Duodenal mucosa (tissue), 2 donors: ENCODE results near the gene MAP3K1.

Experiments used
- H3K27ac ChIP-seq: one replicate; pipeline ENCODE4 v1.7.0; 2013; ENCODE audit warnings: low read depth, low read length
- H3K27me3 ChIP-seq, 2 donors: one replicate each; pipeline ENCODE4 v1.7.0; 2013; ENCODE audit warnings: low read length in 2 of 2, control low read depth in 1 of 2; ENCODE audit not compliant: insufficient read depth in 2 of 2, control insufficient read depth in 1 of 2
- H3K36me3 ChIP-seq, 2 donors: one replicate each; pipeline ENCODE4 v1.7.0; 2013; ENCODE audit warnings: low read length in 2 of 2, control low read depth in 1 of 2; ENCODE audit not compliant: insufficient read depth in 2 of 2, control insufficient read depth in 1 of 2
- H3K4me1 ChIP-seq, 2 donors: one replicate each; pipeline ENCODE4 v1.7.0; 2013; ENCODE audit warnings: low read length in 2 of 2, control low read depth in 1 of 2; ENCODE audit not compliant: insufficient read depth in 2 of 2, control insufficient read depth in 1 of 2
- H3K4me3 ChIP-seq, 2 donors: one replicate each; pipeline ENCODE4 v1.7.0; 2013; ENCODE audit warnings: low read length in 2 of 2, low read depth in 1 of 2
- H3K9ac ChIP-seq, 2 donors: one replicate each; pipeline ENCODE4 v1.7.0; 2013; ENCODE audit warnings: low read length in 2 of 2, low read depth in 1 of 2
- H3K9me3 ChIP-seq, 2 donors: one replicate each; pipeline ENCODE4 v1.7.0; 2013; ENCODE audit warnings: low read length in 2 of 2, control low read depth in 1 of 2; ENCODE audit not compliant: control insufficient read depth in 1 of 2

The MAP3K1 gene

DNA sequence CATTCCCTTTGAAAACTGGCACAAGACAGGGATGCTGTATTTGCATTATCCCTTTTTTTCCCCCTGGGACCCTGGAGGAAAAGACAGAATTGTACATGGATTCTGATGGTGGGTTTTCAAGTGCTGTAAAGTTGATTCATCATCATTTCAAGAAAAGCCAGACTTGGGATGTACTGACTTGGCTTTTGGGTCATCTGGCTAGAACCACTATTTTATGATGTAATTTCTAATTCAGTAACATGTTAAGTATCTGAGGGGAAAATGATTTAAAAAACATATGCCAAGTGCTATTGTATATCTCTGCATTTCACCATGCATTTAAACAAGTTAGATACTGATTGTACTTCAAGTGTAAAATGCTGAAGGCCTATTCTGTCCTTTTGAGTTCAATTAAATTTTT, 15.2 kb upstream of the MAP3K1 start:
- H3K27me3 ChIP-seq = no peaks in the 10 kb centered on the region
- no peaks in the 10 kb centered on the region for H3K4me1 ChIP-seq
- no peaks in the 10 kb centered on the region for H3K36me3 ChIP-seq
- no peak overlapping the region for H3K9ac ChIP-seq
- no peaks in the 10 kb centered on the region for H3K9me3 ChIP-seq
- no peak overlapping the region for H3K4me3 ChIP-seq
- H3K27ac ChIP-seq = no peak overlapping the region

DNA sequence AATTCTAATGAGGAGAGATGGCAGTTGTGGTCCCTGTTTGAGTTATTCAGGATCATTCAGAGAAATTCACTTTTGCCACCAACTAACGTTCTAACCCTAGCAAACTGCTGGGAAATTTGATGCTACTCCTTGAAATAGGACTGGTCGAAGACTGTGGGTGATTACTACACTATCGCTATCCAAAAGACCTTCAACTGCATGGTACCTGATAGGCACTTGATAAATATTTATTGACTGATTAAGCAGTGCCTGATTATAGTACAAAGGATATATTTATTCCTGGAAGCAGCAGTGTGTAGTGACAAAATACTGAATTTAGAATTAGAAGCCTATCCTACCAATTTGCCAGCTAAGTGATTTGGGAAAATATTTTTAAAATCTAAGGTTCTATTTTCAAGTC, 14.1 kb upstream of the MAP3K1 start:
- H3K4me1 ChIP-seq = no peaks in the 10 kb centered on the region
- H3K27ac ChIP-seq = no peak overlapping the region
- H3K9me3 ChIP-seq = no peaks in the 10 kb centered on the region
- H3K36me3 ChIP-seq = no peaks in the 10 kb centered on the region
- no peaks in the 10 kb centered on the region for H3K27me3 ChIP-seq
- H3K9ac ChIP-seq = no peak overlapping the region
- H3K4me3 ChIP-seq = no peak overlapping the region

DNA sequence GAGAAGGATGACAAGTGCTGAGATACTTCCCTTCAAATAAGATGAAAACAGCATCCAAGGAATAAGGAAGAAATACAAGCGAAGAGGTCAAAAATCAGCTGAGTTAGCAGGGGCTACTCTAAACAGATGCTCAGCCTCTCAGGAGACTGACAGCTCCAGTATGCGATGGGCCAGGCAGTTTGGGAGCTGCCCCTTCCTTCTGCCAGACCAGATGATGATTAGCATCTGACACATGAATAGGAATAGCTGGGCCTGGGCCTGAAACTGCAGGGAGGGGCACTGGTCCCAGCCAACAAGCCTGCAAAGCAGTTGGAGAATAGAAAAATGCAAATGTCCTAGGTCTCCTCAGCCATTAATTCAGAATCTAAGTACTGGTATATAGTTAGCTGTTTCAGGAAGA, 13.1 kb upstream of the MAP3K1 start:
- Histone ChIP-seq H3K4me1 (no peaks in the 10 kb centered on the region), H3K9me3 (no peaks in the 10 kb centered on the region), H3K4me3 (no peak overlapping the region), H3K9ac (no peak overlapping the region), H3K27ac (no peak overlapping the region), H3K36me3 (no peaks in the 10 kb centered on the region), H3K27me3 (no peaks in the 10 kb centered on the region)

DNA sequence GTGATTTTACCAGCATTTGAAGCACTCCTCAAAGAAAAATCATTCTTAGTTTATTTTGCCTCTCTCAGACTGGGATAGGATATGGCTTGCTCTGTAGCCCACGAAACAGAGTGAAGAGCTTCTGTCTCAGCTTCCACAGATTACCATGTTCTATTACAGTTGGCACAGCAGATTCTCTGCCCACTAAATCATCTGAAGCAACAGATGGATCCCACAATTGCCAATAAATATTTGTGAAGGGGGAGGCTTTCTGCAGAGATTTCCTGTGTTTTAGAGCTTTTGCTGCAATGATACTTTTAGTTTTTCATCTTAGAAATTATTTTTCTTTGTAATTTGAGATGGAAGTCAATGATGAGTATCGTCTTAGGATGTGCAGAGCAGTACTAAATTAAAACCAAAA, 12.3 kb upstream of the MAP3K1 start:
- Histone ChIP-seq H3K4me3 (no peak overlapping the region), H3K36me3 (no peaks in the 10 kb centered on the region), H3K9me3 (no peaks in the 10 kb centered on the region)

DNA sequence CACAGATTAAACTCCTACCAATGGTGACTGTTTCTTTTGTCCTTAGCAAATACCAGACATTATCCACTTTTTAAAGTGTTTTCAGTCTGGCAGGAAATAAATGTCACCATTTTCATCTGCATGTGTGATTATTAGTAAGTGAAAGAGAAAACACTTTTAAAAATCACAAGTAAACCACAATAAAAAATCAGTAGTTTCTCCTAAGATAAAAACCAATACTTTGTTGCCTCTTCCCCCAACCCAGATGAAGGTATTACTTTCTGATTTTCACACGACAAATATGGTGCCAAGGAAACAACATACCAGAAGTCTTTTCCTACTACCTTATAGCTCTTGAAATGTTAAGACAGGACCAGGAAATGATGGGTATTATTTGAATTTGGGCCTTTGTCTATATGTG, 11.5 kb upstream of the MAP3K1 start:
- no peaks in the 10 kb centered on the region for H3K9me3 ChIP-seq
- H3K9ac ChIP-seq = no peak overlapping the region
- no peaks in the 10 kb centered on the region for H3K27me3 ChIP-seq
- H3K27ac ChIP-seq = no peak overlapping the region
- H3K4me3 ChIP-seq = no peak overlapping the region
- H3K36me3 ChIP-seq = no peaks in the 10 kb centered on the region
- peaks cover 0 to 5% of the 10 kb centered on the region in 2 donors for H3K4me1 ChIP-seq

More for the DNA sequence above, 12.3 kb upstream of the MAP3K1 start:
- Histone ChIP-seq H3K9ac (no peak overlapping the region), H3K27me3 (no peaks in the 10 kb centered on the region), H3K4me1 (peaks cover 0 to 4% of the 10 kb centered on the region in 2 donors), H3K27ac (no peak overlapping the region)

DNA sequence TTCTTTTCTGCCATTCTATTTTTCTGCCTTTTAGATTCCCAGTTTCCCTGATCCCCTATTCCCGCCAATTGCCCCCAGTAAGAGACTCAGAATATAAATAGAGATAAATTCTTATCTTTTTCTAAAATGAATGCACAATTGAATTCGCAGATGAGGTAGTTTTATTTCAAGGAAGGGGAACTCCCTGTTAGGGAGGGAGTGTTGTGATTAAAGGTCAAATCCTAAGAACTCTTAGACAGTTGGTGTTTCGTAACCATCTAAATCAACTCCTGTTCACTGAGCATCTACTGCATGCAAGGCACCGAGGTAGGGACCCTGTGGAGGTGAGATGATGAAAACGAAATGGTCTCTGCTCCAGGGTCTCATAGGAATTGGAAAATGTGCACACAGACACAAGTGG, 7.7 kb upstream of the MAP3K1 start:
- H3K9me3 ChIP-seq = no peaks in the 10 kb centered on the region
- H3K36me3 ChIP-seq = no peaks in the 10 kb centered on the region
- no peak overlapping the region for H3K27ac ChIP-seq
- H3K9ac ChIP-seq = no peak overlapping the region
- H3K27me3 ChIP-seq = no peaks in the 10 kb centered on the region
- no peak overlapping the region for H3K4me3 ChIP-seq
- peaks cover 0 to 5% of the 10 kb centered on the region in 2 donors for H3K4me1 ChIP-seq

DNA sequence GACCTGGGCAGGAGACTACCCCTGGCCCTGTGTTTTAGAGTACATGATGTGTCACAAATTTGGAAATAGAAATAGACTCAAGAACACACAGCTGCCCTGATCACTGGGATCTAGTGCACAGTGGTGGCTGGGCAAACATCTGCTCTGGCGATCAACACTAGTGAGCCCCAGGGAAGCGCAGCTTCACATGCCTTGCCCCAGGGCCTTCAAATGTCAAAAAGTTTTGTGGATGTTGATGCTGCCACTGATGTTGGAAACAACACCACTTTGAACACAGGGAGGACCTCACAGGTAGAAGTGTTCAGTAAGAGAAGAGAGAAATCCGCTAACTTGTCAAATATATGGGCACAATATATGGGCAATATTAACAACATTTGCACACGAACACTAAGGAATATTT, 7.1 kb upstream of the MAP3K1 start:
- Histone ChIP-seq H3K27ac (no peak overlapping the region), H3K4me1 (peaks cover 0 to 5% of the 10 kb centered on the region in 2 donors), H3K36me3 (no peaks in the 10 kb centered on the region), H3K9me3 (no peaks in the 10 kb centered on the region), H3K27me3 (no peaks in the 10 kb centered on the region), H3K9ac (no peak overlapping the region), H3K4me3 (no peak overlapping the region)

DNA sequence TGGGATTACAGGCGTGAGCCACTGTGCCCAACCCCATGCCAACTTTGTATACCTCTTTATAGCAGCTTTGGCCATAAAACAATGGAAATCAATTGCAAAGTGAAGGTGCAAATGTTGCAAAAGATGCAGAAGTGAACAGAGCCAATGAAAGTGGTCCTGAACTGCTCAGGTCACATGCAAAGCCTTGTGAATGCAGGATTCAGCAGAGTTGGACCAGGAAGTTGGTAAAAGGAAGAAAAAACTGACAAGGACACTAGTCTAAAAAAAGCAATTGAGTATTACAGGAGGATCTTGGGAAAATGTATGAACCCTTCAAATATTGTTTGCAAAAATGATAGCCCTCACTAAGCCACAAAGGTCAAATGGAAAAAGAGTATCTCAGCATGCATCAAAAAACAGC, 4.5 kb upstream of the MAP3K1 start:
- Histone ChIP-seq H3K27me3 (no peaks in the 10 kb centered on the region), H3K4me1 (peaks cover 5 to 8% of the 10 kb centered on the region in 2 donors), H3K4me3 (no peak overlapping the region), H3K27ac (no peak overlapping the region), H3K9ac (no peak overlapping the region), H3K9me3 (no peaks in the 10 kb centered on the region), H3K36me3 (no peaks in the 10 kb centered on the region)

DNA sequence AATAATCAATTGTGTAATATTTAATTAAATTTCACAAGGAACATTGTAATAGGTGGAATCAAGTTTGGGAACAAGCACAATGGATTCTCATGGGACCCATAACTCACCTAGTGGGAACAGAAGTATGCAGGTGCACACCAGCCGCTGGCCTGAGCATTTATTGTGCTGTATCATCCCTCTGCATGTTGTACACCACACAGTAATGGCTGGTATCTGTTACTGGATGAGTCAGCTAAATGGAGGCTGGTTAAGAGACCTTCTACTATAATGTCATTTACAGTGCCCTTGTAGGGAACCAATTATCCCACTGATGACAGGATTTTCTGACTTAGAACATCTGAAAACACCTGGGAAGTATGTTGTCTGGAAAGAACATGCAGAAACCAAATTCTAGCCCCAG, 3.2 kb upstream of the MAP3K1 start:
- H3K4me3 ChIP-seq = no peak overlapping the region
- no peaks in the 10 kb centered on the region for H3K36me3 ChIP-seq
- no peak overlapping the region for H3K27ac ChIP-seq
- no peak overlapping the region for H3K9ac ChIP-seq
- H3K9me3 ChIP-seq = no peaks in the 10 kb centered on the region
- H3K4me1 ChIP-seq = peaks cover 6 to 8% of the 10 kb centered on the region in 2 donors
- H3K27me3 ChIP-seq = no peaks in the 10 kb centered on the region

DNA sequence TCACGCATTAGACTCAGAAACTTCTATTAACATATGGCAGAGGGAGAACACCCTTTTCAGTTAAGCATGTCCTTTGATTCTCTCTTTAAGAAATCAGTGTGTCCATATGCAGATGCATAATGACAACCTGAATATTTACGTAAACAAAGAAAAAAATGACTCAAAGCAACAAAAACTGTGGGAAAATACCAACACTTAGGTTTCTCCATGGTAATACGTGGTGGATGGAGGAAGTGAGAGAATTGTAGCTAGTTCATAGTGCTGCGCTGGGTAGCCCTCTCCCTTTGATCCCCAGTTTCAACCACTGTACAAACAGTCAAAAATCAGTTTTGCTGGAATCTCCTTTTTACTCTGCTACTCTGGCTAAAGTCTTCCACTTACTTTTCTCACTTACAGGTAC, 2.0 kb upstream of the MAP3K1 start:
- no peak overlapping the region for H3K9ac ChIP-seq
- H3K27me3 ChIP-seq = no peaks in the 10 kb centered on the region
- peaks cover 3 to 14% of the 10 kb centered on the region in 2 donors for H3K4me1 ChIP-seq
- no peaks in the 10 kb centered on the region for H3K9me3 ChIP-seq
- peak overlapping the region in 1 of 2 donors; percentile 75 for H3K4me3 ChIP-seq
- H3K27ac ChIP-seq = no peak overlapping the region
- H3K36me3 ChIP-seq = no peaks in the 10 kb centered on the region

DNA sequence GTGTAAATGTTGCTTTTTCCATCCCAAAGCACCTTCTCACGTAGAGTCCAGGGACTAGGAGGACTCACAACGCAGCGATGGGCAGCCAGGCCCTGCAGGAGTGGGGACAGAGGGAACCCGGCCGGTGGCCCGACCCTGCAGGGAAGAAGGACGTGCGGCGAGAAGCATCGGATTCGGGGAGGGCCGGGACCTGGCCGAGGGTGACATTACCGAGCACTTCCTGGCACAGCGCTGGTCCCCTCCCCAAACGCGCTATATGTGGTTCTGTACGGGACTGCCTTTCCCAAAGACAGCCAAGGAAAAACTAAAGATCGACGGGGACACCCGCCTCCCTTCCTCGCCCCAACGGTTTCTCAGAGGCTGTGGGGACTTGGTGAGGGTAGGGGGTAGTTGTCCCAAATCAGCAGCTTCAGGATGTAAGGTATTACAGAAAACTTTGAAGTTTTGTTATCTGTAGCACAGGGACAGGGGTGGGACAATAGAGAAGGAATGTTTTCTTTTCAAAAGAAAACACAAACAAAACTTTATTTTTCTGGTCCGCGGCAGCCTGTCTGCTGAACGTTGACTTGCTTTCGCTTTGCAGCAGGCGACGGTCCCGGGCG, 887 bp upstream of the MAP3K1 start:
- Histone ChIP-seq H3K36me3 (no peaks in the 10 kb centered on the region), H3K4me1 (peaks cover 8 to 21% of the 10 kb centered on the region in 2 donors), H3K27me3 (no peaks in the 10 kb centered on the region), H3K9ac (peak overlapping the region; percentile 80 to 85), H3K27ac (peak overlapping the region; percentile 95), H3K9me3 (no peaks in the 10 kb centered on the region), H3K4me3 (peak overlapping the region; percentile 74 to 75)
